DOHH2 (cell line): ENCODE measurements around the gene POU2F2.

ENCODE experiments used
- H3F3A ChIP-seq: fragments of 200-600 bp; sonication (generic), shearing (Covaris generic); 2 replicates; pipeline ENCODE4 v1.6.0; 2016; ENCODE audit warnings: antibody characterized with exemption, mild to moderate bottlenecking; ENCODE audit not compliant: control insufficient read depth, insufficient read depth
- H3K27ac ChIP-seq: fragments of 200-600 bp; sonication (generic); 2 replicates; pipeline ENCODE4 v1.5.1; 2014; ENCODE audit warnings: low read depth, mild to moderate bottlenecking, low read length, moderate library complexity
- H3K27me3 ChIP-seq: fragments of 200-600 bp; sonication (generic); 2 replicates; pipeline ENCODE4 v1.6.1; 2014; ENCODE audit warnings: mild to moderate bottlenecking, low read length, mixed read lengths; ENCODE audit not compliant: control insufficient read depth
- H3K36me3 ChIP-seq: fragments of 200-600 bp; sonication (generic); 2 replicates; pipeline ENCODE4 v1.6.1; 2014; ENCODE audit warnings: mild to moderate bottlenecking, low read length, moderate library complexity, mixed read lengths; ENCODE audit not compliant: control insufficient read depth
- H3K4me1 ChIP-seq: fragments of 200-600 bp; sonication (generic); 2 replicates; pipeline ENCODE4 v1.6.1; 2014; ENCODE audit warnings: mild to moderate bottlenecking, low read length, mixed read lengths; ENCODE audit not compliant: control insufficient read depth
- H3K4me2 ChIP-seq: fragments of 200-600 bp; sonication (generic); 2 replicates; pipeline ENCODE4 v1.6.0; 2014; ENCODE audit warnings: mild to moderate bottlenecking, low read length, moderate library complexity
- H3K4me3 ChIP-seq: fragments of 200-600 bp; sonication (generic); 2 replicates; pipeline ENCODE4 v1.5.1; 2014; ENCODE audit warnings: mild to moderate bottlenecking, low read length, mixed read lengths
- H3K79me2 ChIP-seq: fragments of 200-600 bp; sonication (generic); 2 replicates; pipeline ENCODE4 v1.6.1; 2014; ENCODE audit warnings: mild to moderate bottlenecking, low read length, mixed read lengths; ENCODE audit not compliant: control insufficient read depth
- H3K9me2 ChIP-seq: fragments of 200-600 bp; sonication (generic); replicated peaks from 2 replicates; pipeline ENCODE4 v1.6.1; 2014; ENCODE audit warnings: mild to moderate bottlenecking, low read length, mixed read lengths; ENCODE audit not compliant: control insufficient read depth
- H3K9me3 ChIP-seq: fragments of 200-600 bp; sonication (generic); 2 replicates; pipeline ENCODE4 v1.6.1; 2014; ENCODE audit warnings: antibody characterized with exemption, low read length, mixed read lengths; ENCODE audit not compliant: control insufficient read depth, insufficient read depth
- H4K20me1 ChIP-seq: fragments of 200-600 bp; sonication (generic); 2 replicates; pipeline ENCODE4 v1.6.0; 2014; ENCODE audit warnings: low read depth, mild to moderate bottlenecking, antibody characterized with exemption, low read length, moderate library complexity; ENCODE audit not compliant: control insufficient read depth, insufficient read depth
- EZH2phosphoT487 ChIP-seq: fragments of 200-600 bp; sonication (generic); IDR thresholded peaks from 2 replicates; pipeline ENCODE4 v1.6.1; 2017; ENCODE audit warnings: borderline replicate concordance, mild to moderate bottlenecking, antibody characterized with exemption, low read length, moderate library complexity, mixed read lengths
- TF ChIP-seq, protein P1 (sequence below): fragments of 200-600 bp; sonication (generic); IDR thresholded peaks from one replicate; pipeline ENCODE4 v1.5.1; 2014; ENCODE audit warnings: antibody characterized with exemption, mild to moderate bottlenecking, low read depth, low read length; ENCODE audit not compliant: poor library complexity, severe bottlenecking

The POU2F2 gene

DNA sequence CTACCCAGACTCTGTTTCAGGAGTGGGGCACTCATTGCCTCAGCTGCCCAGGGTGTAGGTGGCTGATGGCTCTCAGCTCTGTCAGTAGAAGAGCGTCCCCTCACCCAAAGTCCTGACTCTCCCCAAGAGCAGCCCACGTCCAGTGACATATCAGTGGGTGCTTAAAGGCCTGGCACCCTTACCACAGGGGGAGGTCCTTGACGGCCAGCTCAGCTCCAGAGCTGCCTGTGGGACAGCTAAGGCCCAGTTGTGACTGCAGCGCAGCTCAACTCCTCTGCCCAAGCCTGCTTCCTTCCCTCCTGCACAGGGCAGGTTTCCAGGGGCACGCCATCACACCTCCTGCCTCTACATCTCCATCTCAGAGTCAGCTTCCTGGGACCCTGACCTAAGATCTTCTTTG is 94.6 kb downstream of the POU2F2 start:
- Histone ChIP-seq H4K20me1 (no peaks in the 10 kb centered on the region), H3K4me2 (no peak overlapping the region), H3K4me3 (no peak overlapping the region), H3K9me2 (no peaks in the 10 kb centered on the region), H3K9me3 (no peaks in the 10 kb centered on the region), H3K27ac (no peak overlapping the region), H3K36me3 (no peaks in the 10 kb centered on the region), H3K27me3 (peaks cover under 1% of the 10 kb centered on the region; the same call in 1 of the 2 replicates), H3K4me1 (peaks cover 8% of the 10 kb centered on the region), H3K79me2 (no peaks in the 10 kb centered on the region), H3F3A (no peaks in the 10 kb centered on the region)
- TF ChIP-seq, protein P1, sequence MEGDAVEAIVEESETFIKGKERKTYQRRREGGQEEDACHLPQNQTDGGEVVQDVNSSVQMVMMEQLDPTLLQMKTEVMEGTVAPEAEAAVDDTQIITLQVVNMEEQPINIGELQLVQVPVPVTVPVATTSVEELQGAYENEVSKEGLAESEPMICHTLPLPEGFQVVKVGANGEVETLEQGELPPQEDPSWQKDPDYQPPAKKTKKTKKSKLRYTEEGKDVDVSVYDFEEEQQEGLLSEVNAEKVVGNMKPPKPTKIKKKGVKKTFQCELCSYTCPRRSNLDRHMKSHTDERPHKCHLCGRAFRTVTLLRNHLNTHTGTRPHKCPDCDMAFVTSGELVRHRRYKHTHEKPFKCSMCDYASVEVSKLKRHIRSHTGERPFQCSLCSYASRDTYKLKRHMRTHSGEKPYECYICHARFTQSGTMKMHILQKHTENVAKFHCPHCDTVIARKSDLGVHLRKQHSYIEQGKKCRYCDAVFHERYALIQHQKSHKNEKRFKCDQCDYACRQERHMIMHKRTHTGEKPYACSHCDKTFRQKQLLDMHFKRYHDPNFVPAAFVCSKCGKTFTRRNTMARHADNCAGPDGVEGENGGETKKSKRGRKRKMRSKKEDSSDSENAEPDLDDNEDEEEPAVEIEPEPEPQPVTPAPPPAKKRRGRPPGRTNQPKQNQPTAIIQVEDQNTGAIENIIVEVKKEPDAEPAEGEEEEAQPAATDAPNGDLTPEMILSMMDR: no peak
- TF ChIP-seq EZH2phosphoT487: no peak
